Measurements from ENCODE around the gene ADO. TPM values are rescaled to one million over a fixed set of nuclear protein-coding genes. Genes with fewer than 3 reads are reported as not detected.

The ADO gene
- total RNA-seq, 1 experiment from 2014 or later, result 26.2 TPM

DNA sequence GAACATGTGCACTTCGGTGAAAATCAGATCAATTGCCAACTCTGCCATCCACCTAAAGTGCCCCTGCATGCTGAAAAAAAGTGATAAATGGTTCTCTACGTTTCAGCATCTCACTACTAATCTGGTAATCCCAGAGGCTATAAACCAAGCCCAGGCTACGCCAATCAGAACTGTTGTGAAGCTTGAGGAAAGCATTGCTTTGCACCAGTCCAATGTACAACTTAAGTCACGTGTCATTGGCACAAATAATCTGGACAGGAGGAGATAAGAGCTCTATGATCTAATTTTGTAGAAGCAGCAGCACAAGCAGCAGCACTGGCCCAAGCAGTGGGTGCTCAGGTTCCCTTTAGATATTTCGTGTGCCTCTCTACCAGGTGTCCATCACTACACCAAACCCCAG is 16.1 kb downstream of the ADO start:
- ChIA-PET RAD21 (ENCODE audit: low non-redundant PET in 1 of 2, low total read pairs in 2 of 2, uncharacterized antibody in 2 of 2, unreplicated experiment in 2 of 2) (no interaction called here), POLR2A (no interaction called here), CTCF (no interaction called here)
- H4K20me1 ChIP-seq (ENCODE audit: insufficient read depth), result no peaks in the 10 kb centered on the region
- H3K4me3 ChIP-seq (replicated peaks in 1 of 2; ENCODE audit: low read depth in 1 of 2, low read length in 2 of 2), result no peak overlapping the region
- H3K9ac ChIP-seq (ENCODE audit: low read length), result no peak overlapping the region
- no peaks in the 10 kb centered on the region for H3K9me3 ChIP-seq (ENCODE audit: control insufficient read depth in 1 of 2, insufficient read depth in 1 of 2, low read depth in 1 of 2, low read length in 2 of 2)
- no peak overlapping the region for H2AFZ ChIP-seq (ENCODE audit: low read depth, low read length, poor library complexity, severe bottlenecking)
- no peaks in the 10 kb centered on the region for H3K9me2 ChIP-seq (ENCODE audit: insufficient read depth)
- H3K27ac ChIP-seq (ENCODE audit: low read depth, low read length), result no peak overlapping the region
- TF ChIP-seq, protein P1, sequence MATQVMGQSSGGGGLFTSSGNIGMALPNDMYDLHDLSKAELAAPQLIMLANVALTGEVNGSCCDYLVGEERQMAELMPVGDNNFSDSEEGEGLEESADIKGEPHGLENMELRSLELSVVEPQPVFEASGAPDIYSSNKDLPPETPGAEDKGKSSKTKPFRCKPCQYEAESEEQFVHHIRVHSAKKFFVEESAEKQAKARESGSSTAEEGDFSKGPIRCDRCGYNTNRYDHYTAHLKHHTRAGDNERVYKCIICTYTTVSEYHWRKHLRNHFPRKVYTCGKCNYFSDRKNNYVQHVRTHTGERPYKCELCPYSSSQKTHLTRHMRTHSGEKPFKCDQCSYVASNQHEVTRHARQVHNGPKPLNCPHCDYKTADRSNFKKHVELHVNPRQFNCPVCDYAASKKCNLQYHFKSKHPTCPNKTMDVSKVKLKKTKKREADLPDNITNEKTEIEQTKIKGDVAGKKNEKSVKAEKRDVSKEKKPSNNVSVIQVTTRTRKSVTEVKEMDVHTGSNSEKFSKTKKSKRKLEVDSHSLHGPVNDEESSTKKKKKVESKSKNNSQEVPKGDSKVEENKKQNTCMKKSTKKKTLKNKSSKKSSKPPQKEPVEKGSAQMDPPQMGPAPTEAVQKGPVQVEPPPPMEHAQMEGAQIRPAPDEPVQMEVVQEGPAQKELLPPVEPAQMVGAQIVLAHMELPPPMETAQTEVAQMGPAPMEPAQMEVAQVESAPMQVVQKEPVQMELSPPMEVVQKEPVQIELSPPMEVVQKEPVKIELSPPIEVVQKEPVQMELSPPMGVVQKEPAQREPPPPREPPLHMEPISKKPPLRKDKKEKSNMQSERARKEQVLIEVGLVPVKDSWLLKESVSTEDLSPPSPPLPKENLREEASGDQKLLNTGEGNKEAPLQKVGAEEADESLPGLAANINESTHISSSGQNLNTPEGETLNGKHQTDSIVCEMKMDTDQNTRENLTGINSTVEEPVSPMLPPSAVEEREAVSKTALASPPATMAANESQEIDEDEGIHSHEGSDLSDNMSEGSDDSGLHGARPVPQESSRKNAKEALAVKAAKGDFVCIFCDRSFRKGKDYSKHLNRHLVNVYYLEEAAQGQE (IDR thresholded peaks at IDR 0.05; ENCODE audit: low read depth), result no peak
- TF ChIP-seq SP1 (IDR thresholded peaks at IDR 0.05; ENCODE audit: low read depth), result no peak
- TF ChIP-seq, protein P2, sequence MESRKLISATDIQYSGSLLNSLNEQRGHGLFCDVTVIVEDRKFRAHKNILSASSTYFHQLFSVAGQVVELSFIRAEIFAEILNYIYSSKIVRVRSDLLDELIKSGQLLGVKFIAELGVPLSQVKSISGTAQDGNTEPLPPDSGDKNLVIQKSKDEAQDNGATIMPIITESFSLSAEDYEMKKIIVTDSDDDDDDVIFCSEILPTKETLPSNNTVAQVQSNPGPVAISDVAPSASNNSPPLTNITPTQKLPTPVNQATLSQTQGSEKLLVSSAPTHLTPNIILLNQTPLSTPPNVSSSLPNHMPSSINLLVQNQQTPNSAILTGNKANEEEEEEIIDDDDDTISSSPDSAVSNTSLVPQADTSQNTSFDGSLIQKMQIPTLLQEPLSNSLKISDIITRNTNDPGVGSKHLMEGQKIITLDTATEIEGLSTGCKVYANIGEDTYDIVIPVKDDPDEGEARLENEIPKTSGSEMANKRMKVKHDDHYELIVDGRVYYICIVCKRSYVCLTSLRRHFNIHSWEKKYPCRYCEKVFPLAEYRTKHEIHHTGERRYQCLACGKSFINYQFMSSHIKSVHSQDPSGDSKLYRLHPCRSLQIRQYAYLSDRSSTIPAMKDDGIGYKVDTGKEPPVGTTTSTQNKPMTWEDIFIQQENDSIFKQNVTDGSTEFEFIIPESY (IDR thresholded peaks at IDR 0.05; ENCODE audit: extremely low read depth, insufficient replicate concordance, low read length), result no peak
- TF ChIP-seq, protein P3, sequence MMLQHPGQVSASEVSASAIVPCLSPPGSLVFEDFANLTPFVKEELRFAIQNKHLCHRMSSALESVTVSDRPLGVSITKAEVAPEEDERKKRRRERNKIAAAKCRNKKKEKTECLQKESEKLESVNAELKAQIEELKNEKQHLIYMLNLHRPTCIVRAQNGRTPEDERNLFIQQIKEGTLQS (IDR thresholded peaks at IDR 0.05), result no peak
- no peak for TF ChIP-seq EZH2phosphoT487 (IDR thresholded peaks at IDR 0.05; ENCODE audit: borderline replicate concordance)
- TF ChIP-seq EZH2 (IDR thresholded peaks at IDR 0.05), result no peak
- no peak for TF ChIP-seq ELF1 (IDR thresholded peaks at IDR 0.05; ENCODE audit: borderline replicate concordance, low read depth)
- H3K36me3 ChIP-seq (ENCODE audit: control insufficient read depth in 1 of 2, insufficient read depth in 2 of 2, low read length in 2 of 2), result no peaks in the 10 kb centered on the region
- DNase-seq (ENCODE audit: low read depth, low spot score) (no peak), ATAC-seq (no peak)
- no TSS peak for BruUV-seq (replicated peaks)
- no peak overlapping the region for H3K4me2 ChIP-seq (ENCODE audit: low read length)
- peaks cover 9 to 33% of the 10 kb centered on the region in 2 experiments for H3K4me1 ChIP-seq (ENCODE audit: control insufficient read depth in 1 of 2, insufficient read depth in 2 of 2, low read length in 2 of 2)
- no peaks in the 10 kb centered on the region for H3K27me3 ChIP-seq (ENCODE audit: insufficient read depth, low read length)
- H3K79me2 ChIP-seq (ENCODE audit: insufficient read depth, low read length), result no peaks in the 10 kb centered on the region
- intact Hi-C loops (cut with micrococcal nuclease), result no loop called here
